Measurements from ENCODE around the gene CDC14B. TPM values are rescaled to one million over a fixed set of nuclear protein-coding genes. Genes with fewer than 3 reads are reported as not detected.
"Not testable (repeated sequence)": the region's sequence is repeated elsewhere in the genome, so short reads cannot be mapped to it uniquely, and the experiment has no call there.

The CDC14B gene
- total RNA-seq, 4 donors from 2014 or later, result 5.8 to 10.9 (median 8.0) TPM

GRCh38 chr9:96615411-96615810 lies 4.2 kb downstream of the CDC14B start:
- no peak for DNase-seq (ENCODE audit: low spot score in 2 of 2)
- no peak overlapping the region for H3K4me3 ChIP-seq (ENCODE audit: low read depth, poor library complexity, severe bottlenecking)
- intact Hi-C loops (cut with DNase I; ENCODE audit: low total_unique reads), result no loop called here
- WGBS, 2 donors, result 82 to 87% methylated on average over 6 of the region's 6 CpGs
- TF ChIP-seq CTCF (IDR thresholded peaks at IDR 0.05), result no peak
- TF ChIP-seq POLR2A (IDR thresholded peaks at IDR 0.05), result no peak

GRCh38 chr9:96614664-96615063 lies 5.0 kb downstream of the CDC14B start:
- DNase-seq (ENCODE audit: low spot score in 2 of 2); intact Hi-C loops (cut with DNase I; ENCODE audit: low total_unique reads): not testable (repeated sequence)
- WGBS, 2 donors, result 78 to 82% methylated on average over 4 of the region's 4 CpGs

GRCh38 chr9:96612966-96613589 lies 6.6 kb downstream of the CDC14B start:
- TF ChIP-seq POLR2A (IDR thresholded peaks at IDR 0.05) (no peak), CTCF (IDR thresholded peaks at IDR 0.05) (no peak)

More at GRCh38 chr9:96614664-96615063, 5.0 kb downstream of the CDC14B start:
- not testable (repeated sequence) for H3K4me3 ChIP-seq (ENCODE audit: low read depth, poor library complexity, severe bottlenecking)

GRCh38 chr9:96612105-96612965 lies 7.3 kb downstream of the CDC14B start:
- intact Hi-C loops (cut with DNase I; ENCODE audit: low total_unique reads), result no loop called here
- TF ChIP-seq CTCF (IDR thresholded peaks at IDR 0.05) (no peak), POLR2A (IDR thresholded peaks at IDR 0.05) (no peak)
- DNase-seq (ENCODE audit: low spot score in 2 of 2), result peak; percentile 67 to 89
- H3K4me3 ChIP-seq (ENCODE audit: low read depth, poor library complexity, severe bottlenecking), result no peak overlapping the region
- 32 to 38% methylated on average over 12 of the region's 12 CpGs for WGBS, 2 donors

More at GRCh38 chr9:96612966-96613589, 6.6 kb downstream of the CDC14B start:
- intact Hi-C loops (cut with DNase I; ENCODE audit: low total_unique reads), result no loop called here
- DNase-seq (ENCODE audit: low spot score in 2 of 2), result no peak
- WGBS, 2 donors, result 31 to 37% methylated on average over 1 of the region's 1 CpG
- no peak overlapping the region for H3K4me3 ChIP-seq (ENCODE audit: low read depth, poor library complexity, severe bottlenecking)

GRCh38 chr9:96611302-96611701 lies 8.3 kb downstream of the CDC14B start:
- H3K4me3 ChIP-seq (ENCODE audit: low read depth, poor library complexity, severe bottlenecking), result no peak overlapping the region
- TF ChIP-seq POLR2A (IDR thresholded peaks at IDR 0.05), result no peak
- TF ChIP-seq CTCF (IDR thresholded peaks at IDR 0.05), result no peak
- intact Hi-C loops (cut with DNase I; ENCODE audit: low total_unique reads), result no loop called here
- 73 to 92% methylated on average over 3 of the region's 3 CpGs for WGBS, 2 donors
- no peak for DNase-seq (ENCODE audit: low spot score in 2 of 2)

- no peak overlapping the region for H3K4me3 ChIP-seq (ENCODE audit: low read depth, poor library complexity, severe bottlenecking)
- intact Hi-C loops (cut with DNase I; ENCODE audit: low total_unique reads), result no loop called here
- no peak for DNase-seq (ENCODE audit: low spot score in 2 of 2)
- no peak for TF ChIP-seq POLR2A (IDR thresholded peaks at IDR 0.05)
- no peak for TF ChIP-seq CTCF (IDR thresholded peaks at IDR 0.05)
These were observed 9.9 kb downstream of the CDC14B start for GRCh38 chr9:96609732-96610131.

Data from lower leg skin (tissue), 4 donors.